ENCODE measurements around the gene WDR47.

- no peak for TF ChIP-seq TAF1 (conservative IDR thresholded peaks at IDR 0.05)
- no peak for TF ChIP-seq CTCF (IDR thresholded peaks at IDR 0.05; ENCODE audit: low read depth, low read length, missing input control)
- TF ChIP-seq YY1 (IDR thresholded peaks at IDR 0.05): no peak
- no peak for TF ChIP-seq MAX (IDR thresholded peaks at IDR 0.05)
- TF ChIP-seq RAD21 (IDR thresholded peaks at IDR 0.05): no peak
- TF ChIP-seq ATF3 (IDR thresholded peaks at IDR 0.05): no peak
- no peak for TF ChIP-seq HNF4A (conservative IDR thresholded peaks at IDR 0.05)
- TF ChIP-seq REST (IDR thresholded peaks at IDR 0.05): no peak
- no peak for TF ChIP-seq ZBTB33 (IDR thresholded peaks at IDR 0.05)
- TF ChIP-seq JUND (IDR thresholded peaks at IDR 0.05): no peak
- no peak for TF ChIP-seq GABPA (IDR thresholded peaks at IDR 0.05 in 1 of 2, conservative IDR thresholded peaks at IDR 0.05 in 1 of 2)
- no peak for TF ChIP-seq SP1 (IDR thresholded peaks at IDR 0.05)
- TF ChIP-seq RXRA (IDR thresholded peaks at IDR 0.05): no peak
- no peak for TF ChIP-seq EGR1 (IDR thresholded peaks at IDR 0.05; ENCODE audit: low read depth in 2 of 2)
Observed at GRCh38 chr1:109047339-109047738, 5.4 kb upstream of the WDR47 start.
